Stimulated activated CD4-positive, alpha-beta T cell treated with anti-CD3 and anti-CD28 coated beads, Interleukin-15, amount 100 ng/mL, for 48 hours (primary cell): ENCODE results near the gene SNRPA.
"Not testable (repeated sequence)": the region's sequence is repeated elsewhere in the genome, so short reads cannot be mapped to it uniquely, and the experiment has no call there.

Experiments used
- DNase-seq, 2 donors: peaks; one replicate each; pipeline ENCODE4 v3.0.0-alpha.2; 2020; ENCODE audit warnings: low read depth in 2 of 2

Gene SNRPA

GRCh38 chr19:40721140-40721486 lies 29.9 kb upstream of the SNRPA start:
- DNase-seq: no peak

- DNase-seq: no peak
Measured at GRCh38 chr19:40721936-40722661, 28.9 kb upstream of the SNRPA start.

DNA sequence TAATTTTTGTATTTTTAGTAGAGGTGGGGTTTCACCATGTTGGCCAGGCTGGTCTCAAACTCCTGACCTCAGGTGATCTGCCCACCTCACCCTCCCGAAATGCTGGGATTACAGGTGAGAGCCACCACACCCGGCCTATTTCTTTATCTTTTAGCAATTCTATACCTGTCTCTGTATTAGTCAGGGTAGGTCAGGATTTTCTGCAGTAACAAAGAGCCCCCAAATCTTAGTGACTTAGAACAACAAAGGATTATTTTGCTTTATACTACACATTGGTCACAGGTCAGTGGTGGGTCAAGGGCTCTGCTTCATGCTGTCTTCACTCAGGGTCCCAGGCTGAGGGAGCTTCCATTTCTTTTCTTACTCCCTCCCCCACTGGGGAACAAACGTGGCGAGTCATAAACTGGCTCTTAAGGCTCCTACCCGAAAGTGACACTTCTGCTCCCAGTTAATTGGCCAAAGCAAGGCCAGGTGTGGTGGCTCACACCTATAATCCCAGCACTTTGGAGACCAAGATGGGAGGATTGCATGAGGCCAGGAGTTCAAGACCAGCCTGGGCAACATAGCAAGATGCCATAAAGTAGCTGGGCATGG lies 27.2 kb upstream of the SNRPA start:
- DNase-seq: no peak

DNA sequence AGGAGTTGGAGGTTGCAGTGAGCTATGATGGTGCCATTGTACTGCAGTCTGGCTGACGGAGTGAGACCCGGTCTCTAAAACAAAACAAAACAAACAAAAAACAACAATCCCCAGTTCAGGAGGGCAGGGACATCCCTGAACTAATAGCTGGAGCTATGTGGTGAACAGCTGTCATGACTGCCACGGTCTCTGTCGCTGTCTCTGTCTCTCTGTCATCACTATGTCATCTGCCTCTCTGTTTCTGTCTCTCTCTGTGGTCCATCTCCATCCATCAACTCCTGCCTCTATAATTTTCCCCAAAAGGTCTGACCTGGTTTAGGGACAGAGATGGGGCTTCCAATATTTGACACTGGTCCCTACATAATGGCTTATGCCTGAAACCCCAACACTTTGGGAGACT lies 26.7 kb upstream of the SNRPA start:
- DNase-seq: no peak

GRCh38 chr19:40724855-40725254 lies 26.1 kb upstream of the SNRPA start:
- no peak for DNase-seq

DNA sequence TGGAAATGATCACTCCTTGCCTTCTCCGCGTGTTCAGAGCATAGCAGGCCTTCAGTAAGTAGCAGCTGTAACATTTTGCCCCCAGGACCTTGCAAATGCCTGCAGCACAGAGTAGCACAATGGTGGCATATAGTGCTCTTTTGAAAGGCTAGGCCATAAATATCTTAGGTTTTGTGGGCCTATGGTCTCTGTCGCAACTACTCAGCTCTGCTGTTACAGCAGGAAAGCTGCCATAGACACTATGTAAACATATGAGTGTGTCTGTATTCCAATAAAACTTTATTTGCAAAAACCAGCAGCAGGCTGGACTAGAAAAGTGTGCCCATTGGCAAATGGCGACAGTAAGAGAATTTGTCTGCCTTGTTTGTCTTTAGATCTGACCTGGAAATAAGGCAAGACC lies 24.7 kb upstream of the SNRPA start:
- no peak for DNase-seq

- DNase-seq: not testable (repeated sequence)
Measured at GRCh38 chr19:40730065-40730464, 20.9 kb upstream of the SNRPA start.

DNA sequence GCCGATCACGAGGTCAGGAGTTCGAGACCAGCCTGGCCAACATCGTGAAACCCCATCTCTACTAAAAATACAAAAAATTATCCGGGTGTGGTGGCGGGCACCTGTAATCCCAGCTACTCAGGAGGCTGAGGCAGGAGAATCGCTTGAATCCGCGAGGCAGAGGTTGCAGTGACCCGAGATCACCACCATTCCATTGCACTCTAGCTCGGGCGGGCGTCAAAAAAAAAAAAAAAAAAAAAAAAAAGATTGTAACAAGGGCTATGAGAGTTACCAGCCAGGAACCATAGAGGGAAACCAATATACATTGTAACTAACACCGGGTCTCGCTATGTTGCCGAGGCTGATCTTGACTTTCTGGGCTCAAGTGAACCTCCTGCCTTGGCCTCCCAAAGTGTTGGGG lies 18.7 kb upstream of the SNRPA start:
- DNase-seq: not testable (repeated sequence)

DNA sequence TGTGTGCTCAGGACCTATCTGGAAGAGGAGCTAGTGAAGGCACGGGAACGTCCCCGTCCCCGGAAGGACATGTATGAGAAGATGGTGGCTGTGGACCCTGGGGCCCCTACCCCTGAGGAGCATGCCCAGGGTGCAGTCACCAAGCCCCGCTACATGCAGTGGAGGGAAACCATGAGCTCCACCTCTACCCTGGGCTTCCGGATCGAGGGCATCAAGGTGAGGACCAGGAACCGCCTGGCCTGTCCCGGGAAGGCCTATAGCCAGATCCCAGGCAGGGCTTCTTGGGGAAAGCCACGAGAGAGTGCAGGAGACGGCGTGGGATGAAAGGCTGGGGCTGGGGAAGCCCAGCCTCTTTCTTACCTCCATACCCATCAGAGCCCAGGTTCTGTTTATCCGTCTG lies 17.9 kb upstream of the SNRPA start:
- DNase-seq: no peak

DNA sequence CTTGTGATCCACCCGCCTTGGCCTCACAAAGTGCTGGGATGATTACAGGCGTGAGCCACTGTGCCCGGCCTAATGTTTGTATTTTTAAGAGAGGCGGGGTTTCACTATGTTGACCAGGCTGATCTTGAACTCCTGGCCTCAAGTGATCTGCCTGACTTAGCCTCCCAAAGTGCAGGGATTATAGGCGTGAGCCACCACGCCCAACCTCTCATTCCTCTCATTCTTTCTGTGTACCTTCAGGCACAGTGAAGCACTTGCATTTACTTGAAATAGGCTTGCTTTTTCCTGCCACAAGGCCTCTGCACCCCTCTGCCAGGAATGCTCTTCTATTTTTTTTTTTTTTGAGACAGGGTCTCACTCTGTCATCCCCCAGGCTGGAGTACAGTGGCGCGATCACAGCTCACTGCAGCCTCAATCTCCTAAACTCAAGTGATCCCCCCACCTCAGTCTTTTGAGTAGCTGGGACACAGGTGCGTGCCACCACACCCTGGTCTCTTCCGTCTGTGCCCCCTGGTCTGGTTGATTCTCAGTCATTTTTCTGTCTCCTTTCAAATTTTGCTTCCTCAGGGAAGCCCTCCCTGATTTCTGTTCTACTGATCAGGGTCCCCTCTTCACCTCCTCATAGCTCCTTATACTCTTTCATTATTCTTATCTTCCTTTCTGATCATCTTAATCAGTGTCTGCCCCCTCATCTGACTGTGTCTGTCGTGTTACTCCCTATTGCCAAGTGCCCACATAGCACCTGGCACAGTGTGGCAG lies 15.8 kb upstream of the SNRPA start:
- DNase-seq: no peak

GRCh38 chr19:40736661-40737060 lies 14.3 kb upstream of the SNRPA start:
- DNase-seq: no peak

GRCh38 chr19:40737102-40737644 lies 13.8 kb upstream of the SNRPA start:
- no peak for DNase-seq

- DNase-seq: no peak
Measured at GRCh38 chr19:40739030-40739839, 11.8 kb upstream of the SNRPA start.

DNA sequence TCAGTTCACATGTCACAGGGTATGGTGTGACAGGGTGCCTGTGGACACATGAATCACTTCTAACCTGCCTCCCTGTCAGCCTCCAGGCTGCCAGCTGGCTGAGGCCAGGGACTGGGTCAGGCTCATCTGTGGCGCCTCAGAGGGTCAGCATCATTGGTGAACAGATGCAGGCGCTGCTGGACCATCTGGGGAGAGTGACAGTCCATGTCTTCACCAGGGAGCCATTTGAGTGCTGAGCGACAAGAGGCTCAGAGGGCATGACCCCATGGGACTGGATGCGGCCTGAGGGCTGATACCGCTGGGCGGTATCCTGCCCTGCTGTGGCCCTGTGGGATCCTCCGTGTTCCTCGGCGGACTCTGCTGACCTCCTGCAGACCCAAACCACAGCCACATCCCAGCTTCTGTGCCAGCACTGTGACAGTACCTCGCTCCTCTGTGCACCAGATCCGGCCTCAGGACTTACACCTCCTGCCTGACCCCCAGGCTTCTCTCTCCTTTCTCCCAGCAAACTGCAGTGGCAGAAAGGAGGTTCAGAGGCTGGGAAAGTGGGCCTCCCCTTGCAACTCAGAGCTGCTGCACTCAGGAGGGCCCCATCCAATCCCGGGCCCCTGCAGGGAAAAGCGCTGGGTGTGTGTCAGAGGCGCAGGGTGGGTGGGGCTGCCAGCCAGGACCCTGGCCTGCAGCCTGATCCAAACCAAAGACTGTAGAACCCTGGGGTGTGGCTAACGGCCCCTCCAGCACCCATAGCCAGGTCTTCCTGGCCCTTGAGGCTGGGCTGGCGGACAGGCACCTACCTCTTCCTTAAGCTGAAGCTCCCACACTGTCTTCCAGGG lies 10.9 kb upstream of the SNRPA start:
- DNase-seq: no peak

DNA sequence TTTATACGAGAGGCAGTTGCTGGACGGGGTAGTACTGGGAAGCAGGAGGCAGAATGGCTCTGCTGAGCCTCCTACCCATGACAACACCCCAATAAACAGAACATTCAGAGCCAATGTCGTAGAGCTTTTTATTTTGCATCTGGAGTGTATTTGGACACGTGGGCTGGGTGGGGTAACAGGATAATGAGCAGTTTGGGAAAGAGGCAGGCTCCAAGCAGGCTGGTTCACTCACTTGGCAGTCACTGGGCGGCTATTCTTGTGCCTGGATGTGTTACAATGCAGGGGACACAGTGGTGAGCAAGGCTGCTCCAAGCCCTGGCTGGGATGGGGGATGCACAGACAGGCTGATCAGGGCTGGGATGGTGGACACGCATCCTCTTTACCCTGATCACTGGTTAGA lies 10.3 kb upstream of the SNRPA start:
- no peak for DNase-seq

GRCh38 chr19:40741527-40742390 lies 9.2 kb upstream of the SNRPA start:
- DNase-seq: no peak

GRCh38 chr19:40742477-40742876 lies 8.5 kb upstream of the SNRPA start:
- no peak for DNase-seq

GRCh38 chr19:40742886-40743285 lies 8.1 kb upstream of the SNRPA start:
- DNase-seq: no peak

DNA sequence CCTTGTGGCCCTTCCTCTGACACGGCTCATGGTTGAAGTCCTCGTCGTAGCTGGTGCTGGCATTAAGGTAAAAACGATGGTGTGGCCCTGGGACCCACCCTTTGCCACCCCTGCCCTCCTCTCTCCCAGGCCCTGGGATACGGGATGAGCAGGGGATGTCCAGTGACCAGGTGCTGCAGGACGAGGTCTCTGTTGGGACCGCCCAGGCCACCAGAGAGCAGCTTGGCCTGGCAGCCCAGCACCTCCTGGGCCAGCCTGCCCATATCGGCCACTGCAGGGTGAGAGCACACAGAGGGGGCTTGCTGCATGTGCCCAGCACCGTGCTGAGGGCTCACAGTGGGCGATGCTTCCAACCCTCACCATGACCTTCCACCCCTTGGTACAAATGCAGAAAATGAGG lies 7.1 kb upstream of the SNRPA start:
- DNase-seq: no peak
